Caco-2 (cell line): ENCODE measurements around the gene MKLN1. TPM values are rescaled to one million over a fixed set of nuclear protein-coding genes. Genes with fewer than 3 reads are reported as not detected.

ENCODE experiments used
- BruUV-seq: library from RNA; stranded (reverse); fragments of 400-500 nt; replicated peaks from 2 replicates; lab custom pipeline; 2021; lab: Mats Ljungman, UMichigan
- CTCF ChIA-PET: fragments of 300-600 bp; sonication (Branson Sonifier 250); formaldehyde crosslinking; loops from one replicate; lab custom pipeline; 2022; ENCODE audit warnings: antibody characterized with exemption; lab: Charles Lee
- POLR2A ChIA-PET: fragments of 300-600 bp; sonication (Branson Sonifier 250); formaldehyde crosslinking; loops from one replicate; lab custom pipeline; 2022; ENCODE audit warnings: antibody characterized with exemption; lab: Charles Lee
- DNase-seq, 2 experiments: peaks; one replicate each; pipeline versions ENCODE4 v3.0.0 to v3.0.0-alpha.2; 2020 to 2022
- H3K27me3 ChIP-seq: replicated peaks from 2 replicates; pipeline ENCODE4 v1.6.0; 2011; ENCODE audit warnings: low read length; ENCODE audit not compliant: control insufficient read depth, insufficient read depth
- H3K36me3 ChIP-seq: 2 replicates; pipeline ENCODE4 v1.5.1; 2011; ENCODE audit warnings: low read length; ENCODE audit not compliant: control insufficient read depth, insufficient read depth
- H3K4me1 ChIP-seq: fragments of 250-450 bp; sonication (Bioruptor Pico); 2 replicates; pipeline ENCODE4 v1.5.1; 2020; ENCODE audit warnings: mild to moderate bottlenecking
- H3K4me3 ChIP-seq: 2 replicates; pipeline ENCODE4 v1.5.1; 2011; ENCODE audit warnings: low read depth, mild to moderate bottlenecking, control low read depth, low read length
- H3K9me3 ChIP-seq: fragments of 250-450 bp; sonication (Bioruptor Pico); 2 replicates; pipeline ENCODE4 v1.5.1; 2020; ENCODE audit warnings: mild to moderate bottlenecking, moderate library complexity
- H3K27ac Mint-ChIP-seq: one replicate; pipeline ENCODE4 v1.8.0; 2022; ENCODE audit warnings: mixed read lengths; ENCODE audit not compliant: unreplicated experiment
- H3K27me3 Mint-ChIP-seq: one replicate; pipeline ENCODE4 v1.8.0; 2022; ENCODE audit warnings: mixed read lengths; ENCODE audit not compliant: insufficient read depth, unreplicated experiment
- H3K36me3 Mint-ChIP-seq: one replicate; pipeline ENCODE4 v1.8.0; 2022; ENCODE audit warnings: mild to moderate bottlenecking, mixed read lengths; ENCODE audit not compliant: insufficient read depth, unreplicated experiment
- H3K4me1 Mint-ChIP-seq: one replicate; pipeline ENCODE4 v1.8.0; 2022; ENCODE audit warnings: low read depth, mixed read lengths; ENCODE audit not compliant: unreplicated experiment
- H3K4me3 Mint-ChIP-seq: one replicate; pipeline ENCODE4 v1.8.0; 2022; ENCODE audit warnings: mild to moderate bottlenecking, moderate library complexity, mixed read lengths; ENCODE audit not compliant: unreplicated experiment
- H3K9me3 Mint-ChIP-seq: one replicate; pipeline ENCODE4 v1.8.0; 2022; ENCODE audit warnings: mixed read lengths; ENCODE audit not compliant: unreplicated experiment
- CTCF ChIP-seq, 2 experiments: fragments of 200-600 bp in 1 of 2; IDR thresholded peaks; 1 replicate in 1 of 2; 2 replicates in 1 of 2; pipeline versions ENCODE4 v1.5.1 to v1.8.0; 2011 to 2022; ENCODE audit warnings: antibody characterized with exemption in 1 of 2, control low read depth in 1 of 2, inconsistent platforms in 1 of 2, low read depth in 1 of 2, low read length in 1 of 2, mild to moderate bottlenecking in 1 of 2, moderate library complexity in 1 of 2; ENCODE audit not compliant: insufficient read depth in 1 of 2, severe bottlenecking in 1 of 2, unreplicated experiment in 1 of 2
- intact Hi-C: fragments of 100-400 bp; cut with micrococcal nuclease; formaldehyde crosslinking; loops from one replicate; pipeline ENCODE4 v1.10.0; 2022; ENCODE audit not compliant: unreplicated experiment
- total RNA-seq: library from RNA; stranded (reverse); gene quantifications from 2 replicates; pipeline ENCODE4 v1.2.3, GENCODE V29; 2022

Gene MKLN1
- total RNA-seq, 1 experiment from 2014 or later = 55.6 TPM

GRCh38 chr7:131436384-131436783 is 108.7 kb downstream of the MKLN1 start:
- intact Hi-C loops = no loop called here
- H3K36me3 Mint-ChIP-seq = peaks cover 55% of the 10 kb centered on the region

GRCh38 chr7:131438969-131439368 is 111.3 kb downstream of the MKLN1 start:
- intact Hi-C loops = no loop called here
- POLR2A ChIA-PET = no interaction called here
- Mint-ChIP-seq H3K9me3 (peaks cover 16% of the 10 kb centered on the region), H3K4me1 (no peaks in the 10 kb centered on the region), H3K36me3 (peaks cover 74% of the 10 kb centered on the region), H3K27me3 (no peaks in the 10 kb centered on the region), H3K27ac (no peak overlapping the region), H3K4me3 (no peak overlapping the region)
- no peak overlapping the region for H3K4me3 ChIP-seq
- TF ChIP-seq CTCF (IDR thresholded peaks at IDR 0.05; ENCODE audit: insufficient read depth in 1 of 2, low read depth in 1 of 2, low read length in 1 of 2, severe bottlenecking in 1 of 2, unreplicated experiment in 1 of 2) = no peak
- CTCF ChIA-PET = no interaction called here
- BruUV-seq = no TSS peak
- DNase-seq = no peak
- peaks cover 6% of the 10 kb centered on the region; the same call in 1 of the 2 replicates for H3K9me3 ChIP-seq
- H3K36me3 ChIP-seq = 0 out of 2 replicates have a peak, but pooled peaks cover 1% of the 10 kb centered on the region
- H3K4me1 ChIP-seq = no peaks in the 10 kb centered on the region
- H3K27me3 ChIP-seq = no peaks in the 10 kb centered on the region

More at GRCh38 chr7:131436384-131436783, 108.7 kb downstream of the MKLN1 start:
- H3K27ac Mint-ChIP-seq = no peak overlapping the region
- Histone ChIP-seq H3K4me1 (no peaks in the 10 kb centered on the region), H3K4me3 (no peak overlapping the region), H3K36me3 (0 out of 2 replicates have a peak, but pooled peaks cover 1% of the 10 kb centered on the region), H3K9me3 (peaks cover 6% of the 10 kb centered on the region; the same call in 1 of the 2 replicates), H3K27me3 (no peaks in the 10 kb centered on the region)
- H3K27me3 Mint-ChIP-seq = no peaks in the 10 kb centered on the region
- no peak for DNase-seq
- no TSS peak for BruUV-seq
- no peak for TF ChIP-seq CTCF (IDR thresholded peaks at IDR 0.05; ENCODE audit: insufficient read depth in 1 of 2, low read depth in 1 of 2, low read length in 1 of 2, severe bottlenecking in 1 of 2, unreplicated experiment in 1 of 2)
- no peak overlapping the region for H3K4me3 Mint-ChIP-seq
- CTCF ChIA-PET = no interaction called here
- H3K9me3 Mint-ChIP-seq = peaks cover 16% of the 10 kb centered on the region
- POLR2A ChIA-PET = no interaction called here
- no peaks in the 10 kb centered on the region for H3K4me1 Mint-ChIP-seq

GRCh38 chr7:131443496-131443895 is 115.8 kb downstream of the MKLN1 start:
- Mint-ChIP-seq H3K4me3 (no peak overlapping the region), H3K9me3 (peaks cover 16% of the 10 kb centered on the region), H3K36me3 (peaks cover 61% of the 10 kb centered on the region), H3K27me3 (no peaks in the 10 kb centered on the region), H3K4me1 (no peaks in the 10 kb centered on the region), H3K27ac (no peak overlapping the region)
- no peak for DNase-seq
- no peaks in the 10 kb centered on the region for H3K4me1 ChIP-seq
- intact Hi-C loops = no loop called here
- 0 out of 2 replicates have a peak, but pooled peaks cover 1% of the 10 kb centered on the region for H3K36me3 ChIP-seq
- TF ChIP-seq CTCF (IDR thresholded peaks at IDR 0.05; ENCODE audit: insufficient read depth in 1 of 2, low read depth in 1 of 2, low read length in 1 of 2, severe bottlenecking in 1 of 2, unreplicated experiment in 1 of 2) = no peak
- ChIA-PET CTCF (no interaction called here), POLR2A (no interaction called here)
- no peak overlapping the region for H3K4me3 ChIP-seq
- no TSS peak for BruUV-seq
- H3K27me3 ChIP-seq = no peaks in the 10 kb centered on the region
- H3K9me3 ChIP-seq = peaks cover 6% of the 10 kb centered on the region; the same call in 1 of the 2 replicates
